ENCODE results near the gene COL27A1. TPM values are rescaled to one million over a fixed set of nuclear protein-coding genes. Genes with fewer than 3 reads are reported as not detected.

Gene COL27A1
- total and polyA plus RNA-seq, 2 donors (not counting 3 experiments of a cell fraction or from before 2014, with no cell fraction given): 14.7 to 49.1 TPM

GRCh38 chr9:114243240-114243639 is 87.9 kb downstream of the COL27A1 start:
- Histone ChIP-seq H3K9me3 (replicated peaks; ENCODE audit: control insufficient read depth, insufficient read depth, low read length) (no peaks in the 10 kb centered on the region), H3K4me2 (ENCODE audit: insufficient read depth, low read length) (no peak overlapping the region), H3K4me3 (replicated peaks in 1 of 3; ENCODE audit: insufficient read depth in 1 of 3, low read depth in 1 of 3, low read length in 3 of 3) (no peak overlapping the region), H3K9ac (replicated peaks; ENCODE audit: extremely low read depth, insufficient read depth, low read length) (no peak overlapping the region), H3K4me1 (ENCODE audit: control insufficient read depth, extremely low read depth, insufficient read depth, low read length) (peaks cover 8% of the 10 kb centered on the region), H3K36me3 (ENCODE audit: control insufficient read depth in 2 of 2, extremely low read depth in 1 of 2, insufficient read depth in 2 of 2, low read length in 2 of 2) (peaks cover 0 to 6% of the 10 kb centered on the region in 2 experiments), H4K20me1 (replicated peaks; ENCODE audit: control insufficient read depth, extremely low read depth, insufficient read depth, low read length) (no peaks in the 10 kb centered on the region), H3K79me2 (ENCODE audit: control insufficient read depth, insufficient read depth, low read length) (no peaks in the 10 kb centered on the region), H3K27me3 (ENCODE audit: control insufficient read depth in 2 of 2, insufficient read depth in 2 of 2, low read length in 2 of 2) (no peaks in the 10 kb centered on the region), H3K9me1 (replicated peaks; ENCODE audit: control insufficient read depth, extremely low read depth, insufficient read depth, low read length) (no peaks in the 10 kb centered on the region), H2AFZ (ENCODE audit: low read depth, low read length) (no peak overlapping the region), H3K27ac (ENCODE audit: insufficient read depth, low read depth, low read length) (no peak overlapping the region)
- FAIRE-seq: no peak
- TF ChIP-seq FOS (IDR thresholded peaks at IDR 0.05; ENCODE audit: borderline replicate concordance, insufficient read depth, low read length): no peak
- TF ChIP-seq, protein P1, sequence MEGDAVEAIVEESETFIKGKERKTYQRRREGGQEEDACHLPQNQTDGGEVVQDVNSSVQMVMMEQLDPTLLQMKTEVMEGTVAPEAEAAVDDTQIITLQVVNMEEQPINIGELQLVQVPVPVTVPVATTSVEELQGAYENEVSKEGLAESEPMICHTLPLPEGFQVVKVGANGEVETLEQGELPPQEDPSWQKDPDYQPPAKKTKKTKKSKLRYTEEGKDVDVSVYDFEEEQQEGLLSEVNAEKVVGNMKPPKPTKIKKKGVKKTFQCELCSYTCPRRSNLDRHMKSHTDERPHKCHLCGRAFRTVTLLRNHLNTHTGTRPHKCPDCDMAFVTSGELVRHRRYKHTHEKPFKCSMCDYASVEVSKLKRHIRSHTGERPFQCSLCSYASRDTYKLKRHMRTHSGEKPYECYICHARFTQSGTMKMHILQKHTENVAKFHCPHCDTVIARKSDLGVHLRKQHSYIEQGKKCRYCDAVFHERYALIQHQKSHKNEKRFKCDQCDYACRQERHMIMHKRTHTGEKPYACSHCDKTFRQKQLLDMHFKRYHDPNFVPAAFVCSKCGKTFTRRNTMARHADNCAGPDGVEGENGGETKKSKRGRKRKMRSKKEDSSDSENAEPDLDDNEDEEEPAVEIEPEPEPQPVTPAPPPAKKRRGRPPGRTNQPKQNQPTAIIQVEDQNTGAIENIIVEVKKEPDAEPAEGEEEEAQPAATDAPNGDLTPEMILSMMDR (IDR thresholded peaks at IDR 0.05; ENCODE audit: extremely low read depth in 1 of 2, insufficient read depth in 1 of 2, low read depth in 1 of 2, low read length in 2 of 2): no peak
- no peak for TF ChIP-seq MYC (IDR thresholded peaks at IDR 0.05; ENCODE audit: low read depth, low read length)
- TF ChIP-seq JUN (IDR thresholded peaks at IDR 0.05; ENCODE audit: borderline replicate concordance, insufficient read depth, insufficient read length, low read depth): no peak
- no peak for TF ChIP-seq POLR2A (IDR thresholded peaks at IDR 0.05; ENCODE audit: low read depth, low read length)
- no peak for TF ChIP-seq EZH2 (IDR thresholded peaks at IDR 0.05; ENCODE audit: borderline replicate concordance, low read depth, low read length, severe bottlenecking)
- TF ChIP-seq MAX (IDR thresholded peaks at IDR 0.05; ENCODE audit: insufficient read depth, insufficient read length): no peak
- no peak for TF ChIP-seq GATA2 (IDR thresholded peaks at IDR 0.05; ENCODE audit: insufficient read depth, insufficient read length, low read depth, low read length)
- no peak for TF ChIP-seq POLR2AphosphoS5 (IDR thresholded peaks at IDR 0.05; ENCODE audit: insufficient read depth, low read depth, low read length)
- no TSS peak for BruUV-seq (replicated peaks)
- ChIA-PET POLR2A (no interaction called here), CTCF (no interaction called here)
- dilution Hi-C loops (cut with MboI; ENCODE audit: extremely low pct_ligation_motif_present, low sequenced_read_pairs) (no loop called here), intact Hi-C loops (cut with micrococcal nuclease) (no loop called here)
- DNase-seq (ENCODE audit: low read depth, low spot score): no peak

All from endothelial cell of umbilical vein (primary cell).